Uterus (tissue), 2 donors: ENCODE results near the gene LPP.

Experiments
- POLR2A ChIP-seq, 2 donors: fragments of 450-650 bp; IDR thresholded peaks; one replicate each; pipeline ENCODE4 v1.6.1; 2016; ENCODE audit warnings: antibody characterized with exemption in 2 of 2, mild to moderate bottlenecking in 1 of 2, moderate library complexity in 1 of 2
- TF ChIP-seq, protein P1 (sequence below), 4 experiments: fragments of 200-600 bp in 2 of 4; fragments of 450-650 bp in 2 of 4; sonication (generic) in 2 of 4; IDR thresholded peaks; one replicate each; pipeline ENCODE4 v1.5.1; 2016 to 2019; ENCODE audit warnings: antibody characterized with exemption in 4 of 4, mild to moderate bottlenecking in 2 of 4, moderate library complexity in 1 of 4

DNA sequence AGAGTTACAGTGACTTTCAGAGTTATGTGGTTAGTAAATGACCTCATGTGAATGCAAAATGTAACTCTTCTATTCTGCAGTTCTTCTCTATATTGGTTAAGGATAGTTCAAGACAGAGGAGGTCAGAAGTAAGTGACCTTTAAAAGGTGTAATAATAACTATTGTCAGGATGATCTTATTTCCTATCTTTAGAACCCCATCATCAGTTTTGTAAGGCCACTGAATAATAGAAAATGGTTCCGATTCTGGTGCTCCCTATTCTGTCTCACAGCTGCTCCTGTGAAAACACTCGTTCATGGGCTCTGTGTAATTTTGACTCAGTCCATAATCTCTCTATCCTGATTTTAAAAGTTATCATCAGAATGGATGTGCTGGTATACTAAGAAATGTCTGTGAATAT lies 463.3 kb downstream of the LPP start:
- TF ChIP-seq, protein P1, sequence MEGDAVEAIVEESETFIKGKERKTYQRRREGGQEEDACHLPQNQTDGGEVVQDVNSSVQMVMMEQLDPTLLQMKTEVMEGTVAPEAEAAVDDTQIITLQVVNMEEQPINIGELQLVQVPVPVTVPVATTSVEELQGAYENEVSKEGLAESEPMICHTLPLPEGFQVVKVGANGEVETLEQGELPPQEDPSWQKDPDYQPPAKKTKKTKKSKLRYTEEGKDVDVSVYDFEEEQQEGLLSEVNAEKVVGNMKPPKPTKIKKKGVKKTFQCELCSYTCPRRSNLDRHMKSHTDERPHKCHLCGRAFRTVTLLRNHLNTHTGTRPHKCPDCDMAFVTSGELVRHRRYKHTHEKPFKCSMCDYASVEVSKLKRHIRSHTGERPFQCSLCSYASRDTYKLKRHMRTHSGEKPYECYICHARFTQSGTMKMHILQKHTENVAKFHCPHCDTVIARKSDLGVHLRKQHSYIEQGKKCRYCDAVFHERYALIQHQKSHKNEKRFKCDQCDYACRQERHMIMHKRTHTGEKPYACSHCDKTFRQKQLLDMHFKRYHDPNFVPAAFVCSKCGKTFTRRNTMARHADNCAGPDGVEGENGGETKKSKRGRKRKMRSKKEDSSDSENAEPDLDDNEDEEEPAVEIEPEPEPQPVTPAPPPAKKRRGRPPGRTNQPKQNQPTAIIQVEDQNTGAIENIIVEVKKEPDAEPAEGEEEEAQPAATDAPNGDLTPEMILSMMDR (IDR thresholded peaks at IDR 0.05): no peak
- TF ChIP-seq POLR2A (IDR thresholded peaks at IDR 0.05): no peak
